Measurements from ENCODE around the gene RFX8.
"Not testable (repeated sequence)": the region's sequence is repeated elsewhere in the genome, so short reads cannot be mapped to it uniquely, and the experiment has no call there.

The RFX8 gene

GRCh38 chr2:101485856-101486255 lies 10.9 kb upstream of the RFX8 start:
- no peak for DNase-seq

DNA sequence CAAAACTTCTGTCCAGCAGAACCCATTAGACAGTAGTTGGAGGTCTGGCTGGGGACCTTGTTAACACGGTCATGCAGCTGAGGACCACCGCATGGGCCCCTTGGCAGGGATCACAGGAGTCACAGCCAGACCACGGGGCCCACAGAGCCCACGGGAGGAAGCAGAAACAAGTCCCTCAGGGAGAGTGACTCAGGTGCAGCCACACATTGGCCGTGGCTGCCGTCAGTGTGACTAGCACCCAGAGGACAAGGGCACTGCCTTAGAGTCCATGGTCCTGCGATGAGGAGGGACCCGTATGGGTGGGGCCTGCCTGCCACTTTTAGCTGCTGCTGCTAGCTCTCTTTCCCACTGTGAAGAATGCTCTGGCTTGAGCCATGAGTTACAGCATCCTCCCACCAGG lies 5.9 kb upstream of the RFX8 start:
- DNase-seq: no peak

- DNase-seq: no peak
Measured at GRCh38 chr2:101479810-101480209, 4.9 kb upstream of the RFX8 start.

DNA sequence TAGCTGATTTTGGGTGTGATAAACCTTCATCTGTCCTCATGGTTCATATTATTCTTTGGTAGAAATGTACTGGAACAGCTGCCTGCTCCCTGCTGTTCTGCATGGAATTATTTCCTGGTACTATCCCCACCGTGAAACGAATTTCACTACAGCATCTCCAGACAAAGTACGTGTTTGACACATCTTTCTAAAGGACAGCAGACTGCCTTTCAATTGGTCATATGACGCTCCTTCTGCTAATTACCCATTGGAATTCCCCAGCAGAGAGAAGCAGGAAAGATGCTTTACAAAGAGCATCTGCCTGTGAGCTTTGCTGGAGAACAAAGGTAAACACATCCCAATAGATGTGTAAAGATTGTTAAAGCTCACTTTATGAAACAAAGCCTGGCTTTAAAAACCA lies 4.4 kb upstream of the RFX8 start:
- DNase-seq: no peak

DNA sequence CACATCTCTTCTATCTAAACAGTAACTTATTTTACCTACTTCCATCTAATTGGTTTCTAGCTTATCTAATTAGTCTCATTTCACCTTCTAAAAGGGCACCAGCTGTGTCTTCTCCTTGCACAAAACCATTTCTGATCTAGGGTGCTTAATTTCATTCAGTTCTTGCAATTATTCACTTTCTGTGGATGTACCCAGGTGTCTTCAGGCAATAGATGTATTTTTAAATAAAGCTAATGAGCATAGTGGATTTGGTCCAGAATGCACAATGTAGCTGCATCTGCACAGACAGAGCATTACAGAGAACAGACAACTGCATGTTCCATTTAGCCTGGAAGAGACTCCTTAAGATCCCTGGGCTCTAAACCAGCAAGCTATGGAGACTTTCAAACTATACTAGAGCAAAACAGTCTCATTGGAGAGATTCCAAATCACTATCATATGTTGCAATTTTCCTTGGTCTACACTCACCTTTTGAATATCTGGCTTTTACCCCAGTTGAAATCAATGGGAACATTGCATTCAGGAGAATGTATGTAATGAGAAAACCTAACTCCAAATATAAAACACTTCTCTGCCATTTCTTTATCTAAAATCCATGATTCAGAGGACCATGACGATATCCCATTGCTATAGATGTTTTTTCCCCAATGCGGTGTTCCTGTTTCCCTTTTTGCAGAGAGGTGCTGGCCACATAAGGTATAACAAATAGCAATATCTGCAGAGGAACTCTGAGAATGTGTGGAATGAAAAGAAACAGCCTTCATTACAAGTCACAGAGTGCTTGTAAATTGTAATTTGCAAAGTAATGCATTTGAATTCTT lies 3.5 kb upstream of the RFX8 start:
- no peak for DNase-seq

DNA sequence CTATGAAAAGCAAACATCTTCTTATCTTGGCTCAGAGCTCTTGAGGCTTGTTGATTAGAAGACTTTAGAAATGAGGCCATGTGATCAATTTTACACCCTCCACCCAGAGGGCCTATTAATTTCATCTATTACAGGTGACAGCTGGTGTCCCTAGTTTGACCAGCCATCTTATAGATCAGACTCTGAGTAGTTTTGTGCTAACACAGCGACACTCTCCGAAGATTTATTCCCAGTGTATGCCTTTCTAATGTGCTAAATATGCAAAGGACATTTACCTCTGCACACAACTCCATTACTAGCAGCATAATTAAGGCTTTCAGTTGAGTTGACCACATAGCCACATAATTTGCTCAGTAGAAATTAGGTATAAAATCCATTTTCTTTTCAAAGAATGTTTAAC lies 2.6 kb upstream of the RFX8 start:
- DNase-seq: no peak

DNA sequence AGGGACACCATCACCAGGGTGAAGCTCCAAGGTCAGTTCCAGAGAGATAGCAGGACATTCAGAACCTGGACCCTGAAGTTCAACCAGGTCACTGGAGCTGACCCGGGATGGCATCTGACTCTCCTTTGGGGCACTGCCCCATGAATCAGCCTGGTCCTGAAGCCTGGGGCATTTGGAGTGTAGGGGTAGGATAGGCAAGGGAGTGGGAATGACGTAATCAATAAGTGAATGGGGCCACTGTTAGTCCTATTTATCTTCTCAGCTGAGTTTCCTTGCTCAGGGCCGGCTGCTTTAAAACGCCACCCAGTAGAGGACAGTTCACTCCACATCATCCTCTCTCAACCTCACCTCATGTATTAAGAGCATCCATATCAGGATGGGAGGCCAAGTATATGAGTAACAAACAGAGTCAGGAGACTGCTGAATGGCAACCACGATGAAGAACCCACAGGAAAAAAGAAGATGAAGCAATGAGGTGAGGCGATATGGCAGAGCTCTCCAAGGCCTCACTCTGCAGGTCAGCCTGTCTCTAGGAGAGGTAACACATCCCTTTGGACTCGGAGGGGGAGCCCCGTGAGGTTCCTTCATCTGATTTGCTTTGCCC lies 1.8 kb upstream of the RFX8 start:
- DNase-seq: no peak

DNA sequence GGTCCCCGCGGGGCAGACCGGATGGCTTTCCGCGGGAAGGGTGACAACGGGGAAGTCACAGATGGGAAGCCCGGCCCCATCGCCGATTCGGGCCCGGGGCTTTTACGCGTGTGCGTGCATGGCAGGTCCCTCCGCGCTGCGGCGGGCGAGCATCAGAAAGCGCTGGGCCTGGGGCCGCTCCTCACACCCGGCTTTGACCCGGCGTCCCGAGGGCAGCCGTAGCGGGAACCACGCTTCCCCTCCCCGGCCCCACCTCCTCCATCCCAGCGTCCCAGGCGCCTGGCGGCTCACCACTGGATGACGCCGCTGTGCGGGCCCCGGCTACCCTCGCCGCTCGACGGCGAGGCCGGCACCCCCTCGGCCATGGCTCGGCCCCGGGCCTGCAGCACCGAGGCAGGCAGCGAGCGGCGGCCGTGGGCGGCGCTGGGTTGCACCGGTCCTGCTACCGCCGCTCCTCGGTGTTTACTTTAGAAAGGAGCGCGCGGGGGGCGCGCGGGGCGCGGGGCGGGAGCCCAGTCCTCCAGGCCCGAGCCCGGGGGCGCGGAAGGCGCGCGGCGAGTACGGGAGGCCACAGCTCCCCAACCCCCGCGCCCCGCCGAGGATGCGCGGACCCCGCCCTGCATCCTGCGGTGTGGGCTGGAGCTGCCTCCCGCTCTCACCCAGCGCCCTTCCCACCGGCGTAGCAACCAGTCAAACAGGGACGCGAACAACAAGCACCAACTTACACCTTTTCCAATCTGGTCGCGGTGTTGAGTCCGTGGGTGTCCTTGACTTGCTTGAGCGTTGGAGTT lies 806 bp downstream of the RFX8 start:
- DNase-seq: peak; percentile 46

DNA sequence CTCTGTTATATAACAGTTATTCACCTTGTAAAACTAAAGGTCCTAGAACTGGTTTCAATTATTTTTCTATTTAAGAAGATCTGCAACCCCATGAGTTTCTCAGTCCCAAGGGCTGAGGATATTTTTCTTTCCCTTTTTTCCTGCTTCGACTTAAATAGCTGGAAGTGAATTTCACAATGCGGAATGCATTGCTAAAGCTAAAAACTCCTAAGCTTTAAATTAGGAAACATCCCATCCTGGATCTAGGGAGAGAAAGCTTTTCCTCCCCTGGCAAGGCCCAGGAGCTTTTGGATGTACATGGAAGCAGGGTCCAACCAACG lies 1.4 kb downstream of the RFX8 start:
- no peak for DNase-seq

DNA sequence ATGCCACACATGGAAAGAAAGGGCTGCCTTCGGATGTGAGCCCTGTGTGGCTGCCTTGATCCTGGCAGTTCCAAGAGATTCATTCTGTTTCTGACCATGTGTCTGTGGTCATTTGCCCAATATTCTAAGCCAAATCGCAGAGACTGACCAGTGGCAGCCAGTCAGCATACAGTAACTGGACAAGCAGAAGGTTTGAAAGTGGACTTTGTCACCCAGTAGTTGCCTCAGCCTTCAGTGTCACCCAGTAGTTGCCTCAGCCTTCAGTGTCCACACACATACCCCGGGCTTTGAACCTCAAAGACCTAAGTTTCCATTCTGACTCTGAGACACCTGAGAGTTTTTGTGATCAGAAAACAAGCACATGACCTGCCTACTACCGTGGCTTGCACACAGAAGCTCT lies 5.0 kb downstream of the RFX8 start:
- no peak for DNase-seq

GRCh38 chr2:101467306-101467705 lies 7.6 kb downstream of the RFX8 start:
- DNase-seq: no peak

- no peak for DNase-seq
Measured at GRCh38 chr2:101466426-101466825, 8.5 kb downstream of the RFX8 start.

GRCh38 chr2:101464841-101465240 lies 10.1 kb downstream of the RFX8 start:
- no peak for DNase-seq

GRCh38 chr2:101463911-101464641 lies 10.8 kb downstream of the RFX8 start:
- DNase-seq: no peak

DNA sequence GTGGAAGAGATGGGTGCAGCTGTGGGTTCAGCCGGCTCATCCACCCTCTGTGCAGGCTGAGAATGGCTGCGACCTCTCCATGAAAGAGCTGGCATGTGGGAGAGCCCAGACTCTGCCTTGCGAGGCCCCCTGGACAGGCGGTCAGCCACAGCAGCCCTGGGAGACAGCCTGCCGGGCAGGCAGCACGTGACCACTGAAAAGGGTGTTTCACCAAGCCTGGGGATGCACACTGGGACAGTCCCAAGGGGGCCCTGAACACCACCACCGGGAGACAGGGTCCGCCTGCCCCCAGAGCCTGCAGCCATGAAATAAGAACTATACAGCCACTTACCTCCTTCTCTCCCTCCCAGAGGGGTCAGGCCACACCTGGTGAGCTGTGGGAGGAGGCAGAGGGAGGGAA lies 11.5 kb downstream of the RFX8 start:
- no peak for DNase-seq

DNA sequence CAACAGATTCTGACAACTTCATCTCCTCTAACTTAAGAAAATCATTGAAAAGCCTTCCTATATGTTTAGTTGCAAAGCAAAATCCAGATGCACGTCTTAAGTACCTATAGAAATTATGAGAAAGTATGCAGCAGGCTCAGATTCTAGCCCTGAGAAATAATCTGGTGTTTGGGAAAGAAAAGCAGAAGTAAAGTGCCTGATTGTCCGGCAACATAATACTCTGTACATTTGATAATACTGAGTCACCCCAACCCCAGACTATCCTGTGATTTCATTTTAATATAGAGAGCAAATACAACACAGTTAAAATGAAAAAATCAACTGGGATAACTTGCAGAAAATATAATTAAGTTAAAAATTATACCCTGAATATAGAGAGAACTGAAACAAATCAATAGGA lies 13.5 kb downstream of the RFX8 start:
- DNase-seq: no peak

DNA sequence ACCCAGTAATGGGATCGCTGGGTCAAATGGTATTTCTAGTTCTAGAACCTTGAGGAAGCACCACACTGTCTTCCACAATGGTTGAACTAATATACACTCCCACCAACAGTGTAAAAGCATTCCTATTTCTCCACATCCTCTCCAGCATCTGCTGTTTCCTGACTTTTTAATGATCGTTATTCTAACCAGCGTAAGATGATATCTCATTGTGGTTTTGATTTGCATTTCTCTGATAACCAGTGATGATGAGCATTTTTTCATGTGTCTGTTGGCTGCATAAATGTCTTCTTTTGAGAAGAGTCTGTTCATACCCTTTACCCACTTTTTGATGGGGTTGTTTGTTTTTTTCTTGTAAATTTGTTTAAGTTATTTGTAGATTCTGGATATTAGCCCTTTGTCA lies 20.5 kb downstream of the RFX8 start:
- not testable (repeated sequence) for DNase-seq

GRCh38 chr2:101450965-101451364 lies 23.9 kb downstream of the RFX8 start:
- DNase-seq: no peak

- DNase-seq: no peak
Measured at GRCh38 chr2:101446869-101447268, 28.0 kb downstream of the RFX8 start.

DNA sequence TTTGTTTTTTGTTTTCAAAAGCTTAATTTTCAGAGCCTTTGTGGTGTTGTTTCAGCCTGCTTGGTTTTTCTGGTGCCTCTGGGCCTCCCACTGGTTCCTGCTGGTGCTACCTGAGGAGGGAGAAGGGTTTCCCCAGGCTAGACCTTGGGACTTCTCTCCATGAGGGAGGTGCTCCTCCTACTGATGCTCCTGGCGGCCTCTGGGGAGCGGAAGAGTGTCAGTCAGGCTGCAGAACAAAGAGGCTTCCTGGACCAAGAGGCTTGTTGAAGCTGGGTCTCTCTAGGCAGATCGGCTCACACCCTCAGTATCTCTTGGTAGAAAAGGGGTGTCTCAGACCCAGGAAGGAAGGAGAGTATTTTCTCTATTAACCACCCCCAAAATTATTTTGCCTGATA lies 32.2 kb downstream of the RFX8 start:
- DNase-seq: no peak

DNA sequence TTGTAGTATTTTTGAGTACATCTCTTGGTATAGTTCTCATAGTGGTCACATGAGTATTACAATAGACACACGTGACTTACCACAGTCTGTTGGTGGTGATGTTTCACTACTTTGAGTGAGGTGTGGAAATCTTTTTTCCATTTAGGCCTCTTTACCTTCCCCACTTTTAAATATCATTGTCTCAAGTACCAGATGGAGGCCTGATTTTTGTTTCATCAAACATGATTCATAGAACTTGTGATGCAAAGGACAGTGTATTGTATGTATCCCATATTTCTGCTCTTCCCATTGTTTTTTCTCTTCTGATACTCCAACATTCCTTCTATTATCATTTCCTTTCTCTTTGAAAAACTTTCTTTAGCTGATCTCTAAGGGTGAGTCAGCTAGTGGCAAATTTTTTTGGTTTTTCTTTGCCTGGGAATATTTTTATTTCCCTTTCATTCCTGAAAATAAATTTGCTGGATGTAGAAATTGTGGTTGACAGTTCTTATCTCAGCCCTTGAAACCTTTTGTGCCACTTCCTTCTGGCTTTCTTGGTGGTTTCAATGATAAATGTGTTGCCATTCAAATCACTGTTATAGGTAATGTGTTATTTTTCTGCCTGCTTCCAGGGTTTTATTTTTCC lies 32.8 kb downstream of the RFX8 start:
- DNase-seq: no peak

- no peak for DNase-seq
Measured at GRCh38 chr2:101440127-101440738, 34.7 kb downstream of the RFX8 start.

DNA sequence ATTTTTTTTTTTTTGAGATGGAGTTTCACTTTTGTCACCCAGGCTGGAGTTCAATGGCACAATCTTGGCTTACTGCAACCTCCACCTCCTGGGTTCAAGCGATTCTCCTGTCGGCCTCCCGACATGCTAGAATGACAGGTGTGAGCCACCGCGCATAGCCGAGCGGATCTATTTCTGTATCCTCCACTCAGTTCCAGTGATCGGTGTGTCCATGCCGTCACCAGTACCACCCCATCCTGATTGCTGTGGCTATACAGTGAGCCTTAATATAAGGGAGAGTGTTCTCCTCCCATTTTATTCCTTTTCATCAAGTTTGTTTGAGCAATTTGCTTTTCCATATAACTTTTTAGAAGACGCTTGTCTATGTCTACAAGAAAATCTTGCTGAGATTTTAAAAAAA lies 35.2 kb downstream of the RFX8 start:
- DNase-seq: no peak

Measured in CD4-positive, alpha-beta T cell treated with Interleukin-6 for 4 hours (primary cell).